PC-3 (cell line): ENCODE results near the gene SRGAP3.

Experiments
- CTCF ChIP-seq: fragments of 300-600 bp; sonication (generic); conservative IDR thresholded peaks from 2 replicates; pipeline ENCODE4 v1.5.1; 2017; ENCODE audit warnings: antibody characterized with exemption, low read depth, mild to moderate bottlenecking, low read length
- EZH2 ChIP-seq: fragments of 300-600 bp; sonication (generic); IDR thresholded peaks from one replicate; pipeline ENCODE4 v1.6.1; 2017; ENCODE audit warnings: antibody characterized with exemption, mild to moderate bottlenecking, low read length; ENCODE audit not compliant: unreplicated experiment
- EZH2phosphoT487 ChIP-seq: fragments of 300-600 bp; sonication (generic); IDR thresholded peaks from 2 replicates; pipeline ENCODE4 v1.6.1; 2018; ENCODE audit warnings: mild to moderate bottlenecking, antibody characterized with exemption, low read length, borderline replicate concordance

GRCh38 chr3:9266716-9267115 lies 17.3 kb upstream of the SRGAP3 start:
- TF ChIP-seq CTCF (no peak), EZH2phosphoT487 (no peak), EZH2 (no peak)
